GM23248 (cell line): ENCODE data around the gene C10orf90. TPM values are rescaled to one million over a fixed set of nuclear protein-coding genes. Genes with fewer than 3 reads are reported as not detected.

Experiments
- DNase-seq: peaks from one replicate; pipeline ENCODE4 v3.0.0-alpha.2; 2015
- H2AFZ ChIP-seq: fragments of 200-600 bp; sonication (generic); 2 replicates; pipeline ENCODE4 v1.6.1; 2016; ENCODE audit warnings: antibody characterized with exemption
- H3F3A ChIP-seq: fragments of 200-600 bp; sonication (generic); 2 replicates; pipeline ENCODE4 v1.6.1; 2016; ENCODE audit warnings: mild to moderate bottlenecking, antibody characterized with exemption, mixed run types; ENCODE audit not compliant: insufficient read depth
- H3K27ac ChIP-seq: fragments of 200-600 bp; sonication (generic); 2 replicates; pipeline ENCODE4 v1.5.1; 2016; ENCODE audit warnings: mild to moderate bottlenecking
- H3K27me3 ChIP-seq: fragments of 200-600 bp; sonication (generic); replicated peaks from 2 replicates; pipeline ENCODE4 v1.6.1; 2016; ENCODE audit warnings: mild to moderate bottlenecking; ENCODE audit not compliant: insufficient read depth
- H3K36me3 ChIP-seq: fragments of 200-600 bp; sonication (generic); 2 replicates; pipeline ENCODE4 v1.6.1; 2016; ENCODE audit warnings: low read depth, mild to moderate bottlenecking
- H3K4me1 ChIP-seq: fragments of 200-600 bp; sonication (generic); 2 replicates; pipeline ENCODE4 v1.6.1; 2016; ENCODE audit warnings: mild to moderate bottlenecking; ENCODE audit not compliant: insufficient read depth
- H3K4me2 ChIP-seq: fragments of 200-600 bp; sonication (generic); one replicate; pipeline ENCODE4 v1.6.1; 2016; ENCODE audit warnings: mild to moderate bottlenecking; ENCODE audit not compliant: unreplicated experiment
- H3K4me3 ChIP-seq: fragments of 200-600 bp; sonication (generic); 2 replicates; pipeline ENCODE4 v1.5.1; 2016; ENCODE audit warnings: mild to moderate bottlenecking
- H3K79me2 ChIP-seq: fragments of 200-600 bp; sonication (generic); 2 replicates; pipeline ENCODE4 v1.6.1; 2016; ENCODE audit warnings: mild to moderate bottlenecking; ENCODE audit not compliant: insufficient read depth
- H3K9ac ChIP-seq: fragments of 200-600 bp; sonication (generic); 2 replicates; pipeline ENCODE4 v1.6.1; 2016; ENCODE audit warnings: mild to moderate bottlenecking
- H3K9me2 ChIP-seq: fragments of 200-600 bp; sonication (generic); 2 replicates; pipeline ENCODE4 v1.6.1; 2016; ENCODE audit warnings: mixed run types, mild to moderate bottlenecking, moderate library complexity; ENCODE audit not compliant: insufficient read depth
- H3K9me3 ChIP-seq: fragments of 200-600 bp; sonication (generic); one replicate; pipeline ENCODE4 v1.6.1; 2017; ENCODE audit warnings: low read depth
- H4K20me1 ChIP-seq: fragments of 200-600 bp; sonication (generic); 2 replicates; pipeline ENCODE4 v1.6.0; 2016; ENCODE audit not compliant: insufficient read depth
- EZH2 ChIP-seq: fragments of 200-600 bp; sonication (generic); IDR thresholded peaks from 2 replicates; pipeline ENCODE4 v1.6.1; 2018; ENCODE audit warnings: antibody characterized with exemption, mild to moderate bottlenecking; ENCODE audit not compliant: insufficient read depth, poor library complexity, severe bottlenecking
- EZH2phosphoT487 ChIP-seq: fragments of 200-600 bp; sonication (generic); IDR thresholded peaks from 2 replicates; pipeline ENCODE4 v1.6.1; 2018; ENCODE audit warnings: antibody characterized with exemption, moderate library complexity, mild to moderate bottlenecking, low read depth; ENCODE audit not compliant: insufficient read depth
- WGBS, 2 experiments: methylation state at CpG; one replicate each; pipeline ENCODE4 v1.1.6; 2015 to 2017; ENCODE audit warnings: low lambda C conversion rate in 2 of 2, low coverage in 1 of 2; ENCODE audit errors: missing lambda C conversion rate in 2 of 2; 5-methylcytosine and 5-hydroxymethylcytosine counted together
- in situ Hi-C: fragments of 300-500 bp; cut with MboI; formaldehyde crosslinking; loops from 2 replicates; pipeline ENCODE4 v1.15.0; 2020
- polyA plus RNA-seq: library from polyadenylated mRNA; unstranded; fragments of >200 nt; fragmentation: Nextera tagmentation; extraction: Ambion mirVana; gene quantifications from 2 replicates; pipeline ENCODE4 v1.2.1, GENCODE V29; 2016
- total RNA-seq: library from RNA; depleted of rRNA; stranded (reverse); fragments of >200 nt; shearing (Covaris generic); gene quantifications from 2 replicates; pipeline ENCODE4 v1.2.3, GENCODE V29; 2014

The C10orf90 gene
- total and polyA plus RNA-seq, 2 experiments from 2014 or later: 0.22 to 0.71 TPM

DNA sequence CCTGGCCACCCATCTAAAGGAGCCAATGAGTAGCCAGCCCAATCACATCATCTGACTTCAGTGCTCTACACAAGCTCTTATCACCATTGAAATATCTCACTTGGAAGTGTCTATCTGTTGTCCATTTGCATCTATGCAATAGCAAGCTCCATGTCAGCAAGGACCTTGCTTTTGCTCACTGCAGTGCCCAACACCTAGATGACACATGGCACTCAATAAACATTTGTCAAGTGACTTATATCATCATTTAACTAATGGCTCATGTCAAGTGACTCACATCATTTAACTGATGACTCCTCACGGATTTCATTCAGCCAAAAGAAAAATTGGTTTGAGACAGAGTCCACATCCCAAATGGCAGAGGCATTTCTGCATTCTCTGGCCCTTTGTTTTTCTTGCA lies 189.3 kb downstream of the C10orf90 start:
- Histone ChIP-seq H3K79me2 (no peaks in the 10 kb centered on the region), H3K4me1 (no peaks in the 10 kb centered on the region), H3K9me3 (no peaks in the 10 kb centered on the region), H3F3A (no peaks in the 10 kb centered on the region), H3K9ac (no peak overlapping the region), H4K20me1 (no peaks in the 10 kb centered on the region), H3K36me3 (no peaks in the 10 kb centered on the region), H3K4me2 (no peak overlapping the region), H3K27me3 (no peaks in the 10 kb centered on the region), H2AFZ (no peak overlapping the region), H3K27ac (no peak overlapping the region), H3K9me2 (no peaks in the 10 kb centered on the region), H3K4me3 (no peak overlapping the region)
- in situ Hi-C loops: no loop called here
- no peak for TF ChIP-seq EZH2phosphoT487
- TF ChIP-seq EZH2: no peak
- WGBS, 2 experiments: 0 to 28% methylated on average over 1 of the region's 1 CpG
- DNase-seq: no peak

DNA sequence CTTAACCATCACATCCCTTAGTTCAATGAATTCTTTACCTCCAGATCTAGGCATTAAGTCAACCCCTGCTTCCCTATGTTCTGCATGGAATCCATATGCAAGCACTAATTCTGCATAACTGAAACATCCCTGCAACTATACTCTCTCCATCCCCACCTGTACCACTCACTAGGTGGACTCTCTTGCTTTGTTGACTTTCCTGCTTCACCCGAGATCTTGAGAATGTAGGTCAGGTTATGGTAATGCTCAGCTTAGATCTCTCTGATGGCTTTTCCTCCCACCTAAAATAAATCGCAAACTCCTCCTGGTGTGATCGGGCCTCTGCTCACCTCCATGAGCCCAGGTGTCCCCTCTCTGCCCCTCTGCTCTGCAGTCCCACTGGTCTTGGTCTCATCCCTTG lies 189.8 kb downstream of the C10orf90 start:
- in situ Hi-C loops: no loop called here
- Histone ChIP-seq H3K9me2 (no peaks in the 10 kb centered on the region), H3K4me2 (no peak overlapping the region), H3K4me3 (no peak overlapping the region), H2AFZ (no peak overlapping the region), H3K79me2 (no peaks in the 10 kb centered on the region), H4K20me1 (no peaks in the 10 kb centered on the region), H3K27ac (no peak overlapping the region), H3K4me1 (no peaks in the 10 kb centered on the region), H3K9ac (no peak overlapping the region), H3K36me3 (no peaks in the 10 kb centered on the region), H3K27me3 (no peaks in the 10 kb centered on the region), H3F3A (no peaks in the 10 kb centered on the region), H3K9me3 (no peaks in the 10 kb centered on the region)
- no peak for DNase-seq
- no peak for TF ChIP-seq EZH2
- TF ChIP-seq EZH2phosphoT487: no peak
- 96% methylated on average over 3 of the region's 3 CpGs for WGBS, 2 experiments

DNA sequence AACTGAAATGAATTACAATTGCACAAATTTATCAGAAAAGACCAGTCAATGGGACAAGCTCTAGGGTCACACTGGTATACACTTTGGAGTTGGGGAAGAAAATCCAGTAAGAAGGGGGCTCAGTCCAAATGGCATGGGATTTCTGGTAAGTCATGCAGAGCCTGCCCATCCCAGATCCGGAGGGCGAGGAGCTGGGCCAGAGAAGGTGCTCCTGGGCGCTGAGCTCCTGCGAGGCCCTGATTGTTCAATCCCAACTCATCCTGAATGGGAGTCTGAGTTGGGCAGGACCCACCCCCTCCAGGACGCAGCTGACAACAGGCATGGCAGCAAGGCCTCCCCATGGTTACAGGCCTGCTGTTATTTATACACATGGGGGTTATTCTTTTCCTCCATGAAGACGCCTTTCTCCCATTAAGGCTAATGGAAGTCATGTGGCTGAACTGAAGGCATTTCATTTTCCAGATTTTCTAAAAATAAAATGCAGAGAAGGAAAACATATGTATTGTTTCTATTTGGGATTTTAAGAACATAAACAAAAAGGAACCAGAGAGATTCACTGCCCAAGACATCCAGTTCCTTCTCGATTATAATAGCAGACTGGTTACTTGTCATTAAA lies 191.1 kb downstream of the C10orf90 start:
- Histone ChIP-seq H3K27me3 (no peaks in the 10 kb centered on the region), H3K4me2 (no peak overlapping the region), H3K9me2 (no peaks in the 10 kb centered on the region), H3K79me2 (no peaks in the 10 kb centered on the region), H3K4me1 (no peaks in the 10 kb centered on the region), H3K9me3 (no peaks in the 10 kb centered on the region), H3K36me3 (no peaks in the 10 kb centered on the region), H3K4me3 (no peak overlapping the region), H4K20me1 (no peaks in the 10 kb centered on the region), H3F3A (no peaks in the 10 kb centered on the region), H3K9ac (no peak overlapping the region), H2AFZ (no peak overlapping the region), H3K27ac (no peak overlapping the region)
- WGBS, 2 experiments: 77 to 84% methylated on average over 7 of the region's 7 CpGs
- TF ChIP-seq EZH2: no peak
- TF ChIP-seq EZH2phosphoT487: no peak
- in situ Hi-C loops: no loop called here
- DNase-seq: no peak

DNA sequence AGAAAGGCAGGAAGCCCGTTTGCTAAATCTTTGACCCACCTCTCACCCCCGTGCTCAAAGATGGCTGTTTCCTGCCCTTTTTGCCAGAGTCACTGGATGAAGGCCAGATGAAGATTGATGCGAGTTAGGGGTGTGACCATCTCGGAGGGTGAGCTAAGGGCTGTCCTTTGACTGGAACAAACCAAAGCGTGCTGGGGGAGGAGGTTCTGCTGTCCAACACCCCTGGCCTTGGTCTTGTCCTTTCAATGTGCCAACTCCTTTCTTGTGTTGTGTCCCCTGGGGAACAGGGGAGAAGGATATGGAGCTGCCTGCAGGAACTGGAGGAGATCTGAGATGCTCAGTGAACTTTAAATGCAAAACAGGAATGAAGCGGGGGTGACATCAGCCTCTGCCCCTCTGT lies 191.9 kb downstream of the C10orf90 start:
- no peaks in the 10 kb centered on the region for H3K36me3 ChIP-seq
- H3K27me3 ChIP-seq: no peaks in the 10 kb centered on the region
- H3K4me1 ChIP-seq: no peaks in the 10 kb centered on the region
- H2AFZ ChIP-seq: no peak overlapping the region
- no peaks in the 10 kb centered on the region for H3K79me2 ChIP-seq
- DNase-seq: no peak
- H3K9me3 ChIP-seq: no peaks in the 10 kb centered on the region
- no peaks in the 10 kb centered on the region for H3K9me2 ChIP-seq
- H3F3A ChIP-seq: no peaks in the 10 kb centered on the region
- H3K4me3 ChIP-seq: no peak overlapping the region
- in situ Hi-C loops: no loop called here
- no peak overlapping the region for H3K27ac ChIP-seq
- 82 to 84% methylated on average over 6 of the region's 6 CpGs for WGBS, 2 experiments
- no peak overlapping the region for H3K9ac ChIP-seq
- TF ChIP-seq EZH2phosphoT487 (no peak), EZH2 (no peak)
- no peaks in the 10 kb centered on the region for H4K20me1 ChIP-seq
- no peak overlapping the region for H3K4me2 ChIP-seq

DNA sequence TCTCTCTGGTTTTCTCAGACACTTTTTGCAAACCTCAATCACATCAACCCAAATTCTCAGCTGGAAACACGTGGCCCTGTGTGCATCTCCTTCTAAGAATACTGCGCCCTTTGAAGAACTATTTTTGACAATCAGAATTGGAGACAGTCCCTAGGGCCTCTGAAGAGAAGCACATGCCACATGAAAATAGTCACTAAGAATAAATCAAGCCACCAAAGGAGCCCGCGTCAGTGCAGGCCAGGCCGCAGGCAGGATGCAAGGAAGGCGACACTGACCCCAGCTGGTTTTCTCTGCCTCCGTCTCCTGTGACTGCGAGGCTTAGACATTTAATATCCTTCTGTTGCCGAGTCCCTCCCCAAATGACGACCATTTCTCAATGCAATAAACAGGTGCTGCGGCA lies 194.2 kb downstream of the C10orf90 start:
- Histone ChIP-seq H3K79me2 (no peaks in the 10 kb centered on the region), H2AFZ (no peak overlapping the region), H3K36me3 (no peaks in the 10 kb centered on the region), H3K4me3 (no peak overlapping the region), H3K9me3 (no peaks in the 10 kb centered on the region), H3K9ac (no peak overlapping the region), H3F3A (no peaks in the 10 kb centered on the region), H3K4me2 (no peak overlapping the region), H3K27me3 (no peaks in the 10 kb centered on the region), H3K4me1 (no peaks in the 10 kb centered on the region), H3K9me2 (no peaks in the 10 kb centered on the region), H4K20me1 (no peaks in the 10 kb centered on the region), H3K27ac (no peak overlapping the region)
- no peak for TF ChIP-seq EZH2phosphoT487
- no peak for TF ChIP-seq EZH2
- 61 to 64% methylated on average over 11 of the region's 11 CpGs for WGBS, 2 experiments
- in situ Hi-C loops: no loop called here
- no peak for DNase-seq
